Mesothelial cell of epicardium (in vitro differentiated cells): Measurements from ENCODE around the gene FOXP3. TPM values are rescaled to one million over a fixed set of nuclear protein-coding genes. Genes with fewer than 3 reads are reported as not detected.

ENCODE experiments used
- DNase-seq, 2 experiments: peaks; one replicate each; pipeline ENCODE4 v3.0.0; 2021; ENCODE audit warnings: low spot score in 2 of 2; ENCODE audit not compliant: unreplicated experiment in 2 of 2
- H3K27ac Mint-ChIP-seq: 2 replicates; pipeline ENCODE4 v1.8.0; 2021; ENCODE audit warnings: mixed read lengths
- H3K27me3 Mint-ChIP-seq: 2 replicates; pipeline ENCODE4 v1.8.0; 2021; ENCODE audit warnings: low read depth, mixed read lengths
- H3K36me3 Mint-ChIP-seq: 2 replicates; pipeline ENCODE4 v1.8.0; 2021; ENCODE audit warnings: mixed read lengths
- H3K4me1 Mint-ChIP-seq: 2 replicates; pipeline ENCODE4 v1.8.0; 2021; ENCODE audit warnings: mixed read lengths
- H3K4me3 Mint-ChIP-seq: 2 replicates; pipeline ENCODE4 v1.8.0; 2021; ENCODE audit warnings: mild to moderate bottlenecking, moderate library complexity, mixed read lengths
- H3K9me3 Mint-ChIP-seq: 2 replicates; pipeline ENCODE4 v1.8.0; 2021; ENCODE audit warnings: mixed read lengths
- total RNA-seq: library from RNA; stranded (reverse); gene quantifications from 3 replicates; pipeline ENCODE4 v1.2.1, GENCODE V29; 2021
- TF ChIP-seq, protein P1 (sequence below): fragments of 200-600 bp; sonication (generic); IDR thresholded peaks from one replicate; pipeline ENCODE4 v1.5.0; 2021; ENCODE audit warnings: antibody characterized with exemption; ENCODE audit not compliant: unreplicated experiment

FOXP3 gene
- total RNA-seq, 1 donor from 2014 or later = 0.34 TPM

DNA sequence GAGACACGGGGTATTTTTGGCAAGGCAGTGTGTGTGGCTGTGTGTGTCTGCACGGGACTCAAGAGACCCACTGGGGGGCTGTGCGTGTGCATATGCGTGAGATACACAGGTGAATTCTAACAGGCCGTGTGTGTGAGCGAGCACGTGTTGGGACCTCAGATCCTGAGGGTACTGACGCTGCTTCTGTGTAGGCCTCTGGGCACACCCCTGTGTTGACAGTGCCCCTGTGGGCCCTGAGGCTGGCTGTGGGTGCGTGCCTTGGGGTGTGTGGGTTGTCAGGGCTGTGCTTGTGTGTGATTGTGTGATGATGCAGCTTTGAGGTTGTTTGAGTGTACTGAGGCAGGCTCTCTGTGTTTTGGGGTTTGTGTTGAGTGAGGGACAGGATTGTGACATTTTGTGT is 13.9 kb downstream of the FOXP3 start:
- Mint-ChIP-seq H3K9me3 (peaks cover 13% of the 10 kb centered on the region), H3K36me3 (peaks cover 9% of the 10 kb centered on the region), H3K4me3 (no peak overlapping the region), H3K27me3 (no peaks in the 10 kb centered on the region), H3K27ac (no peak overlapping the region), H3K4me1 (no peaks in the 10 kb centered on the region)
- DNase-seq = no peak
- TF ChIP-seq, protein P1, sequence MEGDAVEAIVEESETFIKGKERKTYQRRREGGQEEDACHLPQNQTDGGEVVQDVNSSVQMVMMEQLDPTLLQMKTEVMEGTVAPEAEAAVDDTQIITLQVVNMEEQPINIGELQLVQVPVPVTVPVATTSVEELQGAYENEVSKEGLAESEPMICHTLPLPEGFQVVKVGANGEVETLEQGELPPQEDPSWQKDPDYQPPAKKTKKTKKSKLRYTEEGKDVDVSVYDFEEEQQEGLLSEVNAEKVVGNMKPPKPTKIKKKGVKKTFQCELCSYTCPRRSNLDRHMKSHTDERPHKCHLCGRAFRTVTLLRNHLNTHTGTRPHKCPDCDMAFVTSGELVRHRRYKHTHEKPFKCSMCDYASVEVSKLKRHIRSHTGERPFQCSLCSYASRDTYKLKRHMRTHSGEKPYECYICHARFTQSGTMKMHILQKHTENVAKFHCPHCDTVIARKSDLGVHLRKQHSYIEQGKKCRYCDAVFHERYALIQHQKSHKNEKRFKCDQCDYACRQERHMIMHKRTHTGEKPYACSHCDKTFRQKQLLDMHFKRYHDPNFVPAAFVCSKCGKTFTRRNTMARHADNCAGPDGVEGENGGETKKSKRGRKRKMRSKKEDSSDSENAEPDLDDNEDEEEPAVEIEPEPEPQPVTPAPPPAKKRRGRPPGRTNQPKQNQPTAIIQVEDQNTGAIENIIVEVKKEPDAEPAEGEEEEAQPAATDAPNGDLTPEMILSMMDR = no peak

DNA sequence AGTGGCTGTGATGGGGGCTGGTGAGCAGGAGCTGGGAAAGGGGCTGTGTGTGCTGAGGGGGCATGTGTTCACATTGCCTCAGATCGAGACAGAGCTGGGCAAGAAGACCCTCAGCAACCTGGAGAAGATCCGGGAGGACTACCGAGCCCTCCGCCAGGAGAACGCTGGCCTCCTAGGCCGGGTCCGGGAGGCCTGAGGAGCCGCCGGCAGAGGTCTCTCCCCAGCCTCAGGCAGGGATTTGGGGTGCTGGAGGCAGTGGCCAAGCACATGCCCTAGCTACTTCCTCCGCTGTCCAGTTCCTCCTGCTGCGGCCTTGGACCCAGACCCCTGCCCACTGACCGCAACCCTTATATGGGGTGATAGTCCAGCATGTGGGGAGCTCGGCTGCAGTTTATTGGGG is 14.4 kb downstream of the FOXP3 start:
- Mint-ChIP-seq H3K4me3 (no peak overlapping the region), H3K27ac (no peak overlapping the region), H3K9me3 (peaks cover 13% of the 10 kb centered on the region), H3K4me1 (no peaks in the 10 kb centered on the region), H3K36me3 (peaks cover 9% of the 10 kb centered on the region), H3K27me3 (no peaks in the 10 kb centered on the region)
- DNase-seq = no peak
- TF ChIP-seq, protein P1 = no peak

DNA sequence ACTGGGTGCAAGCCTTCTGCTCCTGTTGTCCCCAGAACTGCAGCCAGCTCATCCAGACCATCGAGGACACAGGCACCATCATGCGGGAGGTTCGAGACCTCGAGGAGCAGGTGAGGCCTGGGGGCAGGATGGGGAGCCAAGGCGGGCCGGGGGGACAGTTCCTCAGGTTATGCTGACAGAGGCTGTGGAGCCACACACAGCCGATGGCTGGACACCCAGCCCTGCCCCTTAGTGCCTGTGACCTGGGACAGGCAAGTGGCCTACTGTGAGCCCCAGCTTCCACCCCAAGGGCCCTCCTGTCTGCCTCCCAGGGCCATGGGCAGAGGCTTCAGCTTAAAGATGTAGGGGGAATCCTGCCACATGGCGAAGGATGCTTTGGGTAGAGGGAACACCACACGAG is 14.9 kb downstream of the FOXP3 start:
- Mint-ChIP-seq H3K27me3 (no peaks in the 10 kb centered on the region), H3K27ac (no peak overlapping the region), H3K36me3 (peaks cover 9% of the 10 kb centered on the region), H3K4me1 (no peaks in the 10 kb centered on the region), H3K4me3 (no peak overlapping the region), H3K9me3 (peaks cover 13% of the 10 kb centered on the region)
- no peak for DNase-seq
- TF ChIP-seq, protein P1 = no peak

DNA sequence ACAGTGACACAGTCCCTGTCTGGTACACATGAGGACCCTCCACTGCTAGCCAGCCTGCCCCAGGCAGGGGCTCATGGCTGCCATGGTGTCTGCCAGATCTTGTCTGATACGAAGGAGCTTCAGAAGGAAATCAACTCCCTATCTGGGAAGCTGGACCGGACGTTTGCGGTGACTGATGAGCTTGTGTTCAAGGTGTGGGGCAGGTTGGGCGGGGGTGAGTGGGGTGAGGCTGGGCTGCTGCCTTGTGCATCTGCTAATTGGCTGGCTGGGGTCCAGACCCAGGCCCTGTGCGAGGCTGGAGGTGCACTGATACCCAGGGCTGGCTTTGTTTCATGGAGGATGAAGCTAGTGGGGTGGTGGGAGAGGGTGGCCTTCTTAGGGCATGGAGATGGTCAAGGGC is 15.4 kb downstream of the FOXP3 start:
- DNase-seq = no peak
- TF ChIP-seq, protein P1 = no peak
- no peaks in the 10 kb centered on the region for H3K27me3 Mint-ChIP-seq
- no peaks in the 10 kb centered on the region for H3K4me1 Mint-ChIP-seq
- H3K27ac Mint-ChIP-seq = no peak overlapping the region
- peaks cover 15% of the 10 kb centered on the region for H3K9me3 Mint-ChIP-seq
- peaks cover 9% of the 10 kb centered on the region for H3K36me3 Mint-ChIP-seq
- H3K4me3 Mint-ChIP-seq = no peak overlapping the region

DNA sequence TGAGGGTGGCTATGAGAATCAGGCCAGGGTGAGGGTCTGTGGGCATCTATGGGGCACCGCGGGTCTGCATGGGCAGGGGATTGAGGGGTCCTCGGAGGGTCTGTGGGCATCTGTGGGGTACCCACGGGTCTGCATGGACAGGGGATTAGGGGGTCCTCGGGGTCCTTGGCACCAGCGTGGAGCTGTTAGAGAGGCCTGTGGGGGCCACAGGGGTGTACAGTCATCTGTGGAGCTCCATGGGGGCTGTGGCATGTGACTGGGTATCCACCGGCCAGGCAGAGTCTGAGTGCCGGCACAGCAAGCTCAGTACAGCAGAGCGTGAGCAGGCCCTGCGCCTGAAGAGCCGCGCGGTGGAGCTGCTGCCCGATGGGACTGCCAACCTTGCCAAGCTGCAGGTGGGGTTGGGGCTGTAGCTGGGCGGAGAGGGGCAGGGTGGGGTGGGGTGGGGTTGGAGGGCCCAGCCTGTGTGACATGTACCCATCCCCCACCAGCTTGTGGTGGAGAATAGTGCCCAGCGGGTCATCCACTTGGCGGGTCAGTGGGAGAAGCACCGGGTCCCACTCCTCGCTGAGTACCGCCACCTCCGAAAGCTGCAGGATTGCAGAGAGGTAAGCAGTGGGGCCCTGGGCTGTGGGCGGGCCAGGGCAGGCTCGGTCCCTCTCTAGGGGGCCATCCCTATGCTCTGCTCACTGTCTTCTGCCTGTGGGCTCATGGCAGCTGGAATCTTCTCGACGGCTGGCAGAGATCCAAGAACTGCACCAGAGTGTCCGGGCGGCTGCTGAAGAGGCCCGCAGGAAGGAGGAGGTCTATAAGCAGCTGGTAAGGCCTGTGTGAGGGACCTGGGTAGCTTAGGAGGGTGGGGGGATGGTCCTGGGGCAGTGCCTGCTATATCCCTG is 16.3 kb downstream of the FOXP3 start:
- H3K27me3 Mint-ChIP-seq = no peaks in the 10 kb centered on the region
- H3K36me3 Mint-ChIP-seq = peaks cover 11% of the 10 kb centered on the region
- TF ChIP-seq, protein P1 = no peak
- H3K4me3 Mint-ChIP-seq = no peak overlapping the region
- H3K9me3 Mint-ChIP-seq = peaks cover 20% of the 10 kb centered on the region
- no peaks in the 10 kb centered on the region for H3K4me1 Mint-ChIP-seq
- DNase-seq = no peak
- no peak overlapping the region for H3K27ac Mint-ChIP-seq
